Hippocampal formation (tissue), 2 donors: Measurements from ENCODE around the gene SIRT5.

Experiments
- DNase-seq, 2 donors: peaks; one replicate each; lab custom pipeline; 2025; lab: John Stamatoyannopoulos, UW

Gene SIRT5

GRCh38 chr6:13574571-13575376 lies at the start of gene SIRT5:
TSS of gene SIRT5 (plus strand) at chr6:13574601. CDS start at chr6:13584111, 9,510 bp downstream.
- peak; percentile 64 to 81 for DNase-seq

- no peak for DNase-seq
Observed at GRCh38 chr6:13524801-13525508, 49.4 kb upstream of the SIRT5 start.

DNA sequence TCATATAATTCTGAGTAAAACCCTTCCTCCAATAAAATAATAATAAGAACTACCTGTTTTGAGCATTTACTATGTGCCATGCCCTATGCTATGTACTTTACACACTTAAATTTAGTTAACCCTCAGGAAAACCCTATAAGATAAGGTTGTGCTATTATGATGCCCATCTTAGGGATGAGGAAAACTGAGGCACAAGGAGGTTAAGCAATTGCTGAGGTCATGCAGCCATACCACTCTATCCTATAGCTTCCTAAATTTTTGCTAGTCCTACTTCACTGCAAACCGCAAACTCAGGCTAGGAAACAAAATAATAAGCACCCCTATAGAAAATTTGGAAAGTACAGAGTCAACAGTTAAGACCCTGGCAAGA lies 48.1 kb upstream of the SIRT5 start:
- DNase-seq, result no peak

- DNase-seq, result no peak
Observed at GRCh38 chr6:13526727-13527670, 47.4 kb upstream of the SIRT5 start.

DNA sequence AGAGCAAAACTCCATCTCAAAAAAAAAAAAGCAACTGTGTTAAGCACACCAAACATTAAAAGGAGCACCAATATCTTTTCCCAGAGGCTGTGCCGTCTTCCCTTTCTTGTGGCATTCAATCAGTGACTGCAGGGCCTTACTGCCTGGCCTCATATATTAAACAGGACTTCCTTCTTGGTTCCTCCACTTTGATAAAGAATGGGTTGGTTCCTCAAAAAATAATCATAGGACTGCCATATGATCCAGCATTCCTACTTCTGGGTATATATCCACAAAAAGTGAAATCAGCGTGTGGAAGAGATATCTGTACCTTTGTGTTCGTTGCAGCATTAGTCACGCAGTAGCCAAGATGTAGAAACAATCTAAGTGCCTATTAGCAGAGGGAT lies 46.7 kb upstream of the SIRT5 start:
- no peak for DNase-seq

- DNase-seq, result no peak
Observed at GRCh38 chr6:13528232-13528631, 46.2 kb upstream of the SIRT5 start.

- no peak for DNase-seq
Observed at GRCh38 chr6:13528777-13529343, 45.5 kb upstream of the SIRT5 start.

- no peak for DNase-seq
Observed at GRCh38 chr6:13531956-13532355, 42.4 kb upstream of the SIRT5 start.

DNA sequence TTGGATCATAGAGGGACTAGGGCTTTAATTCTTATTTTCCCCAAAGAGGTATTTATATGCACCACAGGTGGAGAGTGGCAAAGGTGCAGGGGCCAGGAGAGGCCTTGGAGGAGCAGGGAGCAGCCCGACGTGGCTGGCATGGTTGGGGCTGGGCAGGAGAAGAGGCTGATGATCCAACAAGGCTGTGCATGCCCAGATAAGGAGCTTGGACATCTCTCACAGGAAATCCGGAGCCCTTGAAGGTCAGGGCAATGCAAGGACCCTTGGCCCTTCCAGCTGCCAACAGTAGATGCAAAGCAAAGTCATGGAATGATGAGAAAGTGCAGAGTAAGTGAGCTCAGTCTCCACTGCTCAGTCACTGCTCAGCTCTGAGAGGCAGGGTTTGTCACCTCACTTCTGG lies 39.9 kb upstream of the SIRT5 start:
- no peak for DNase-seq

GRCh38 chr6:13535306-13535705 lies 39.1 kb upstream of the SIRT5 start:
- DNase-seq, result no peak

DNA sequence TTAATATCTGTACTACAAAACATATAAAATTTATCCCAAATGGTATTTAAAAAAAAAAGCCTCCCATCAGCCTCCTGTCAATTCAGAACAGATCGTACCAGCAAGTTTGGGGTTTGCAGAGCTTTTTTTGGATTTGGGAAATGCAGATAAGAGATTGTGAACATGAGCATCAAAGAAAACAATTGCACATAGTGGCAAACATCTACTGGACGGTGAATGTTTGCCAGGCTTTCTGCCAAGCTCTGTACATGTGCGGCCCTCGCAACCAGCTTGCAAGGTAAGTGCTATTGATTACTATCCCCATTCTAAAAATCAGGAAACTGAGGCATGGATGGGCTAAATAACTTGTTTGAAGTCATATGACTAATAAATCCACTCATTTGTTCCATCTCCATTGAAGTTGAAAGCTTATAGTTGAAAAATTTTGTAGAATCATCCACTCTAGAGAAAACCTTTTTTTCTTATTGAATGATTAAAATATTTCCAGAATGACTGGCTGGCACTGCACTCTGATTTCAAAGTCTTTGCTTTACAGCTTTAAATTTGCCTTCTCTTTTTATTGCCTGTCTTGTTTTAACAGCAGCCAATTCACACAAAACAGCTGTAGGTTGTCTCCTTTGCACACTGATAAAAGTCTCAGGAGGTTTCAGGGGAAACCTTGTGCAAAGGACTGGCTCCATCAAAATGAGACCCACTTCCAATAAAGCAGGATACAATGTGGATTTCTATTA lies 37.4 kb upstream of the SIRT5 start:
- no peak for DNase-seq

DNA sequence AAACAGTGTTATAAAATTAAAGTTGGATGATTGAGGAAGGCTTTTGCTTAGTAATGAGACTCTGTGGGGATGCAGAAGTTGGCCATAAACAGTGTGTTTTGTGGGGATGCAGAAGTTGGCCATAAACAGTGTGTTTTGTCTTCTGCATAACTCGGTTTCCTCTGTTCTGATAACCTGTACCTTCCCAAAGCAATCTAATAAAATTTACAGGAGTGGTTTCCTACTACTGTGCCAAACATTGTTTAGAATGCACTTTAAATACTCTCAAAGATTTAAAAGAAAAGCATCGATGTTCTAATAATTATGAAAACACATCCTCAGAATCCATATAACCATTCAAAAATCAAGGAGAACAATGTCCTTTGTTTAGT lies 36.9 kb upstream of the SIRT5 start:
- no peak for DNase-seq

GRCh38 chr6:13538084-13538483 lies 36.3 kb upstream of the SIRT5 start:
- DNase-seq, result peak in 1 of 2 donors; percentile 60

GRCh38 chr6:13538600-13538999 lies 35.8 kb upstream of the SIRT5 start:
- DNase-seq, result no peak

DNA sequence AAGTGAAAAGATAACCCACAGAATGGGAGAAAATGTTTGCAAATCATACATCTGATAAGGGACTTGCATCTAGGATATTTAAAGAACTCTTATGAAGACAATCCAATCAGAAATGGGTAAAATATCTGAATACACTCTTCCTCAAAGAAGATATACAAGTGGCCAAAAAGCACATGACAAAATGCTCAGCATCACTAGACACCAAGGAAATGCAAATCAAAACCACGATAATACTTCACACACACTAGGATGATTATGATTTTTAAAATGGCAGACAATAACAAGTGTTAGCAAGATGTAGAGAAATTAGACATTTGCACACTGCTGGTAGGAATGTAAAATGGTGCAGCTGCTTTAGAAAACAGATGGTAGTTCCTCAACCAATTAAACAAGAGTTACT lies 34.8 kb upstream of the SIRT5 start:
- no peak for DNase-seq

- DNase-seq, result no peak
Observed at GRCh38 chr6:13541496-13541895, 32.9 kb upstream of the SIRT5 start.

- DNase-seq, result no peak
Observed at GRCh38 chr6:13544454-13545186, 29.8 kb upstream of the SIRT5 start.

DNA sequence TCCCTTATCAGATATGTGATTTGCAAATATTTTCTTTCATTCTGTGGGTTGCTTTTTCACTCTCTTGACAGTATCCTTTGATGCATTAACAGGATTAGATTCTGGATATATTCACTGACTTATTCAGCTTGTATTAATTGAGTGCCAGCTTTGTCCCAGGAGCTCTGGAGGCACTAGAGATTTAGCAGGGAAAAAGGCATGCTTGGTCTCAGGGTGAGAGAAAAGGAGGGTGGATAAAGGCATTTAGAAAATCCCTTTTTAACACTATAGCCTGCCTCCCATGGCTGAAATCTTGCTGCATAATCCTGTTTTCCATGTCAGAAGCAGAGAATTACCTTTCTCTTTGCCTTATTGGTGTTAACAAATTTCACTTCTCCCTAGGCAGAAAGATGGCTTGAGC lies 28.5 kb upstream of the SIRT5 start:
- DNase-seq, result no peak

GRCh38 chr6:13548500-13549210 lies 25.7 kb upstream of the SIRT5 start:
- DNase-seq, result no peak

DNA sequence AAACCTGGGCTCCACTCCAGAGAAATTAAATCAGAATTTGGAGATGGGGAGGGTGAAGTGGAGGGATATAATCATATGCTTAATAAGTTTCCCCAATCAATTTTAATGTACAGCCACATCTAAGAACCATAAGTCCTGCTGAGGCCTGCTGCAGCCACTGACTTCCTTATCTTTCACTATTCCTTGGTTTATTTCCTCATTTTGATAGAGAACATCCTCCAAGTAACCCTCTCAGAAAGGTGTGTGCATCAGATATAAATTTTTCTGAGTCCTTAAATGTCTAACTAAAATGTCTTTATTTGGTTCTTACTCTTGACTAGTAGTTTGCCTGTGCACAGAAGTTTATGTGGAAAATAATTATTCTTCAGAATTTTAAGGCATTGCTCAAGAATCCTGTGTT lies 23.7 kb upstream of the SIRT5 start:
- no peak for DNase-seq
